IgD-negative memory B cell (primary cell): ENCODE results near the gene SNRNP70. TPM values are rescaled to one million over a fixed set of nuclear protein-coding genes. Genes with fewer than 3 reads are reported as not detected.
A peak's percentile ranks its signal among the peaks of the same experiment; 100 is the strongest.
"Not testable (repeated sequence)": the region's sequence is repeated elsewhere in the genome, so short reads cannot be mapped to it uniquely, and the experiment has no call there.

Source experiments
- H3K27ac Mint-ChIP-seq, 3 donors: one replicate each; pipeline ENCODE4 v1.8.0; 2020 to 2022; ENCODE audit warnings: mild to moderate bottlenecking in 3 of 3, mixed read lengths in 3 of 3, moderate library complexity in 1 of 3
- H3K27me3 Mint-ChIP-seq: one replicate; pipeline ENCODE4 v1.8.0; 2021; ENCODE audit warnings: mixed read lengths
- H3K36me3 Mint-ChIP-seq: one replicate; pipeline ENCODE4 v1.8.0; 2020; ENCODE audit warnings: mild to moderate bottlenecking, mixed read lengths
- H3K4me1 Mint-ChIP-seq, 3 donors: one replicate each; pipeline ENCODE4 v1.8.0; 2020 to 2022; ENCODE audit warnings: mixed read lengths in 3 of 3, mild to moderate bottlenecking in 1 of 3
- H3K4me3 Mint-ChIP-seq, 4 donors: one replicate each; pipeline ENCODE4 v1.8.0; 2020 to 2022; ENCODE audit warnings: mild to moderate bottlenecking in 4 of 4, mixed read lengths in 4 of 4, moderate library complexity in 3 of 4
- H3K9me3 Mint-ChIP-seq, 3 donors: one replicate each; pipeline ENCODE4 v1.8.0; 2020 to 2021; ENCODE audit warnings: mixed read lengths in 3 of 3, mild to moderate bottlenecking in 1 of 3
- polyA plus RNA-seq: library from polyadenylated mRNA; unstranded; fragments of 300-500 nt; fragmentation: Illumina TruSeq; gene quantifications from one replicate; pipeline ENCODE4 v1.2.3, GENCODE V29; 2021

The SNRNP70 gene
- polyA plus RNA-seq, 1 donor from 2014 or later = 67.0 TPM

DNA sequence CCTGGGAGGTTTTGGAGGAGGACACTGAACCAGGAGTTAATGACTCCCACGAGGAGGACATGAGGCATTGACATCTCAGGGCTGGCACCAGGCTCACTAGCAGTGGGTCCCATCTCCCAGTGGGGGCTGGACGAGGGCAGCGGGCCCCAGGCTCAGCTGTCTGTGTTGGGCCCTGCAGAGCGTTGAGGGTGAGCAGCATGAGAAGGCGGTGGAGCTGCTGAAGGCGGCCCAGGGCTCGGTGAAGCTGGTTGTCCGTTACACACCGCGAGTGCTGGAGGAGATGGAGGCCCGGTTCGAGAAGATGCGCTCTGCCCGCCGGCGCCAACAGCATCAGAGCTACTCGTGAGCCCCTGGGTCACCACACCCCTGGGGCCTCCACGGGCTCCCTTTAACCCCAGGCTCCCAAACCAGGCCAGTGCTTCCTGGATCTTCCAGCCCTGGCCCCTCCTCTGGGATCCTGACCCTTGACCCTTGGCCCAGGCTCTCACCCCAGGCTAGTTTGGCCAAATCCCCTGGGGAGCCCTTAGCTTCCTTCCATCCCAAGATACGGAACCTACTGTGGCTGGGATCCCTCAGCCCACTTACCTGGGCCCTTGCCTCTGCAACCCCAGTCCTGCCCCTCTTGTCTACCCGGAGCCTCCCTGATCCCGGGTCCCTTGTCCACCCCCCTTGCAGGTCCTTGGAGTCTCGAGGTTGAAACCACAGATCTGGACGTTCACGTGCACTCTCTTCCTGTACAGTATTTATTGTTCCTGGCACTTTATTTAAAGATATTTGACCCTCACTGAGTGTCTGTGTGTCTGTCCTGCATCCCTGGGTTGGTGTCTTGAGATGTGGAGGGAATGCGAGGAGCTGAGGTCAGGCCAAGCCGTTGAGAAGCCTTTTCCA, 32.7 kb downstream of the SNRNP70 start:
- no peaks in the 10 kb centered on the region for H3K36me3 Mint-ChIP-seq
- peak overlapping the region; percentile 78 to 95 (median 88) for H3K4me3 Mint-ChIP-seq
- peaks cover 23 to 27% (median 24%) of the 10 kb centered on the region in 3 donors for H3K4me1 Mint-ChIP-seq
- H3K27ac Mint-ChIP-seq = peak overlapping the region; percentile 86 to 98 (median 92)
- peaks cover 7% of the 10 kb centered on the region for H3K27me3 Mint-ChIP-seq
- no peaks in the 10 kb centered on the region for H3K9me3 Mint-ChIP-seq

DNA sequence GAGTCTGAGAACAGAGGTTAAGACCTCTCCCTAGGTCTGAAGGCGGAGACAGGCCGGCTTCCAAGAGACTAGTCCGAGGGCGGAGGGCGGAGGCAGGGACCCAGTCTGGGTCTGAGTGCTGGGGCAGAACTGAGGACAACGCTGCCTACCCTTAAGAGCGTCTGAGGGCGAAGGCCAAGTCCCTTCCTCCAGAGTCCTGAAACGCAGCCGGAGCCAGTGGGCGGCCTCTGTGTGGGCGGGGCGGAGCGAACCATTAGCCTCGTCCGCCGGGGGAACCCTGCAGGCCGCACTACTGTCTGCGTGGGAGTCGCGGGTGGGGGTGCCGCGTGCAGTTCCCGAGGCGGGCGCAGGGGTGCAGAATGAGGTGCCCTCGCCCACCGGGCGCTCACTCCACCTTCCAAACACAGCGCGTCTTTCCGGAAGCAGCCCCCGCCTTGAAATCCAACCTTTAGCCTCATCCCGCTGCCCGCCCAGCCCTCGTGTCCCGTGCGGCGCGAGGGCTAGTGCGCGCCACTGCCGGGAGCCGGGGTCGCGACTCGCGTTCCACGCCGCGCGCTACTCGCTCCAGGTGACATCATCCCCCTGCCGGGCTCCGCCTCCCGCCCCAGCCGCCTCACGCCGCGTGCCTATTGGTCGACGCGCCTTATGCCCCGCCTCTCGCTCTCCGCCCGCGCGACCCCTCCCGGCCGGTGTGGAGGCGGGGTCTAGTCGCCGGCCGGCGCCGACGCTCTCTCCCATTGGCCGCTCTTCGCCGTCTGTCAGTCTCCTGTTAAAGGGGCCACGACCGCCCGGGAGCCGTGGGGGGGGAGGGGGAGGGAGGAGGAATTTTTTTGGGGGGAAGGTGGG, 33.5 kb downstream of the SNRNP70 start, which contains the start of gene C19orf73:
C19orf73 (minus strand) TSS at position 579 of the 846 bp plus-strand sequence; CDS start at position 458, 121 bp downstream.
- no peaks in the 10 kb centered on the region for H3K36me3 Mint-ChIP-seq
- peaks cover 17 to 24% (median 21%) of the 10 kb centered on the region in 3 donors for H3K4me1 Mint-ChIP-seq
- no peaks in the 10 kb centered on the region for H3K9me3 Mint-ChIP-seq
- peak within 1 kb of the TSS; percentile 86 to 98 (median 92) for H3K27ac Mint-ChIP-seq
- H3K4me3 Mint-ChIP-seq = peak within 1 kb of the TSS; percentile 78 to 95 (median 88)
- H3K27me3 Mint-ChIP-seq = peaks cover 7% of the 10 kb centered on the region

DNA sequence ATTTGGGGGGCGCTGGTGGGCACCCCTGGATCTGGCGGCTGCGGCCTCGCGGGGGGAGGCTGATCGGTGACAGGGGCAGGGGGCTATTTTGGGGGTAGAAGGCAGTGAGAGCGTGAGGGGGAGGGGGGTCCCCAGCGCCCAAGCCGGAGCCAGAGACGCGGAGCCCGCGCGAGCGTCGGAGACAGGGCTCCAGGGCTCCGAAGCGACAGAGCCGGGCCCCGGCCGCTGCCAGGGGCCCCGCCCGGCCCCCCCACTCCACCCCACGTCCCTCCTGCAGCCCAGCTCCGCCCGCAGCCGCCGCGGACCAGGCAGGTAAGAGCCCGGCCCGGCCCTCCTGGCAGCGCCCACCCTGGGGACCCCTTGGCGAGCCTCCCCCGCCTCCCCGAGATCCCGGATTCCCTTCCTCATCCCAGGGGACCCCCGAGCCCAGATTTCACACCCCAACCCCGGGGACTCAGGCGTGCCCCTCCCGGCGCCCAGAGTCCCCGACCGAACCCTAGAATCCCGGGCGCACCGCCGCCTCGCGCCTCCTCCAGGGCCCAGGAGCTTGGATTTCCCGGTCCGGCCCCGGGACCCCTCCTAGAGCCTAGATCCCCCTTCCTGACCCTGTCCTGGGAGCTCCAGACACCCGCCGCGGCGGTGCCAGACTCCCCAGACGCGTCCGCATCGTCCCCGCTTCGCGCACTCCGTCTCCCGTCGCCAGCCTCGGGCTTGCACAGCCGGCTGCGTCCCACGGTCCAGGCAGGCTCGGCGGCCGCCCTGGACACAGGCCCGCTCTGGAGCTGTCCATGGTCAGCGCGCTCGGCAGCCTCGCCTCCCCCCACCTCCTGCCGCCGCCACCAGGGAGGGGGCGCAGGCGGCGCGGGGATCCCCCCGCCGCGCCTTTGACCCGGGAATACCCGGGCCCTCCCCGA, 34.4 kb downstream of the SNRNP70 start, which contains the start of gene PPFIA3:
PPFIA3 (plus strand) TSS at position 134 of the 914 bp plus-strand sequence. CDS start 8,330 bp downstream, outside the sequence.
- Mint-ChIP-seq H3K27ac (peak within 1 kb of the TSS; percentile 86 to 98 (median 92)), H3K4me1 (peaks cover 15 to 21% (median 20%) of the 10 kb centered on the region in 3 donors), H3K27me3 (peaks cover 7% of the 10 kb centered on the region), H3K9me3 (no peaks in the 10 kb centered on the region), H3K4me3 (peak within 1 kb of the TSS; percentile 79 to 95 (median 88)), H3K36me3 (no peaks in the 10 kb centered on the region)

DNA sequence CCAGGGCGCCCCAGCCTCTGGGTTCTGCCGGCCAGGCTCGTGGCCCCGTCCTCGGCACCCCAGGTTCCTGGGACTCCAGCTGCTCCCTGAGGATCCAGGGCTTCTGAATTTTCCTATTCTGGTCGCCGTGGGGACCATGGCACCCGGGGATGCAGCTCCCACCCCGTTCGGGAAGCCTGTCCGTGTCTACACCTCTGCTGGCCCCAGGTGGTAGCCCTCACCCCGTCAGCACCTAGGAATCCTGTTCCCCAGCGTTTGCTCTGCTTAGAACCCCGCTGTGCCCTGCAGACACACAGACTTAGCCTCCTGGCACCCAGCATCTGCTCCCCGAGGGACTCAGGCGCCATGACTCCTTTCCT, 35.1 kb downstream of the SNRNP70 start:
- Mint-ChIP-seq H3K9me3 (no peaks in the 10 kb centered on the region), H3K36me3 (no peaks in the 10 kb centered on the region), H3K27me3 (peaks cover 7% of the 10 kb centered on the region), H3K27ac (peak overlapping the region in 1 of 3 donors; percentile 37), H3K4me1 (peaks cover 13 to 18% (median 16%) of the 10 kb centered on the region in 3 donors), H3K4me3 (peak overlapping the region; percentile 73 to 88 (median 82))

DNA sequence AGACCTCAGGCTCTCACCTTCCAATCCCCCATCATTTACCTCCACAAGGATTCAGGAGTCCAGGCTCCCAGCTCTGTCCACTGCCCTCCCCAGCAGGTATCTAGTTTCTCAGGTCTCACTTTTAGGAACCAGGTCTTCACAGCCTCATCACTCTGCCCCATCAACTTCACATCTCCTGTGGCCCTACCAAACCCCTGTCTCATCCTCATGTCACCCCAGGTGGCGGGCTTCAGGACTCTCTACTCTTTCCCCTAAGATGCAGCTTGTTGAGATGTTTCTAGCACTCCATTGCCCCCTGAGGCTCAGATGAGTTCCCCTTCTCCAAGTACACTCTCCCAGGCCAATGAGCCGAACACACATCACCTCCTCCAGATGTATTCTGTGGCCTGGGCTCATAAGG, 35.6 kb downstream of the SNRNP70 start:
- Mint-ChIP-seq H3K27me3 (peaks cover 7% of the 10 kb centered on the region), H3K27ac (peak overlapping the region in 1 of 3 donors; percentile 37)

DNA sequence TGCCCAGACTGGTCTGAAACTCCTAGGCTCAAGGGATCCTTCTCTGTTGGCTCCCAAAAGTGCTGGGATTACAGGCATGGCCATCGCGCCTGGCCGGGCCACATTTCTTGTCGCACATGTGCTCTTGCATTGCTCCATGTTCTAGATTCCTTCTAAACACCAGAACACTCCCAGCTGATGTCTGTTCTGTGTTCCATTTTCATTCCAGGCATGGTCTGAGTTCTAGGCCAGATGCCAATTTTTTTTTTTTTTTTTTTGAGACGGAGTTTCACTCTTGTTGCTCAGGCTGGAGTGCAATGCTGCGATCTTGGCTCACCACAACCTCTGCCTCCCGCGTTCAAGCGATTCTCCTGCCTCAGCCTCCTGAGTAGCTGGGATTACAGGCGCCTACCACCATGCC, 36.6 kb downstream of the SNRNP70 start:
- not testable (repeated sequence) for H3K36me3 Mint-ChIP-seq, H3K9me3 Mint-ChIP-seq, H3K27ac Mint-ChIP-seq, H3K27me3 Mint-ChIP-seq
- peak overlapping the region in 1 of 4 donors; percentile 8 for H3K4me3 Mint-ChIP-seq
- peaks cover 14 to 15% (median 15%) of the 10 kb centered on the region in 3 donors for H3K4me1 Mint-ChIP-seq

More for the DNA sequence above, 35.6 kb downstream of the SNRNP70 start:
- H3K36me3 Mint-ChIP-seq = no peaks in the 10 kb centered on the region
- H3K9me3 Mint-ChIP-seq = no peaks in the 10 kb centered on the region
- H3K4me3 Mint-ChIP-seq = peak overlapping the region; percentile 73 to 88 (median 82)
- H3K4me1 Mint-ChIP-seq = peaks cover 13 to 18% (median 14%) of the 10 kb centered on the region in 3 donors

DNA sequence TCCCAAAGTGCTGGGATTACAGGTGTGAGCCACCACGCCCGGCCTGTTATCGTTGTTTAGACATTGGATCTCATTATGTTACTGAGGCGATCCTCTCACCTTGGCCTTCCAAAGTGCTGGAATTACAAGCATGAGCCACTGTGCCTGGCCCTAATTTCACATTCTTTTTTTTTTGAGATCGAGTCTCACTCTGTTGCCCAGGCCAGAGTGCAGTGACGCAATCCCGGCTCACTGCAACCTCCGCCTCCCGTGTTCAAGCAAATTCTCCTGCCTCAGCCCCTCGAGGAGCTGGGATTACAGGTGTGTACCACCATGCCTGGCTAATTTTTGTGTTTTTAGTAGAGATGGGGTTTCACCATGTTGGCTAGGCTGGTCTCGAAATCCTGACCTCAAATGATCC, 38.0 kb downstream of the SNRNP70 start:
- H3K27me3 Mint-ChIP-seq, H3K9me3 Mint-ChIP-seq, H3K36me3 Mint-ChIP-seq: not testable (repeated sequence)
- Mint-ChIP-seq H3K4me3 (peak overlapping the region in 1 of 4 donors; percentile 52), H3K4me1 (peaks cover 7 to 14% (median 12%) of the 10 kb centered on the region in 3 donors), H3K27ac (peak overlapping the region in 1 of 3 donors; percentile 28)

DNA sequence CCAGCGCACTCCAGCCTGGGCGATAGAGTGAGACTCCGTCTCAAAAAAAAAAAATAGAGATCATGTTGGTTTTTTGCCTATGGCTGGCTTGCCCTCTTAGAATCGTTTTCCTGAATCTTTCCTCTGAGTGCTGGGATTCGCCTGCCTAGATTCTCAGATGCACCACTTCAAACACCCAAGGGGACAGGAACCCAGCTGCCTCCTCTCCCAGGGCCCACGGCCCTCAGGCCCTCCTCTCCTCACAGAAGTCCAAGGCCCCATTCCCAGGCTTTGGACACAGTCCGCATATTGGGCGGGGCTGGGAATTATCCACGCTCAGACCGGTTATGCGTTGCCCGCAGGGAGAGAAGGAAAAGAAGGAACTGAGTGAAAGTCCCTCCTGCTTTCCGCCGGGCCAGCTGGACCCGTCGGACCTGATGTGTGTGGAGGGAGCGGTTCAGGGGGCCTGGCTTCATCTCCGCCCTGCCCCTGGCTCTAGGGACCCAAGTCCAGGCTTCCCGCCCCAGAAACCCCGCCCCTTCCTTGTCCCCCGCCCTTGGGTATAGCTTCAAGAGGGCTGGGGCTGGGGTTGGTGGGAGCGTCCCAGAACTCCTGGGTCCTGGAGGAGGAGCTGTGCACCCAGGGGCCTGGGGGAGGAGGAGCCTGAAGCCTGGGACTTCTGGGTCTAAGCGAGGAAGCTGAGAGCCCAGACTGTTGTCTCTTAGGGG, 39.9 kb downstream of the SNRNP70 start:
- H3K4me3 Mint-ChIP-seq = peak overlapping the region in 2 of 4 donors; percentile 32 to 43
- peaks cover 0 to 2% (median 0%) of the 10 kb centered on the region in 3 donors for H3K9me3 Mint-ChIP-seq
- peaks cover 7% of the 10 kb centered on the region for H3K27me3 Mint-ChIP-seq
- no peak overlapping the region for H3K27ac Mint-ChIP-seq
- peaks cover 0 to 18% (median 10%) of the 10 kb centered on the region in 3 donors for H3K4me1 Mint-ChIP-seq
- H3K36me3 Mint-ChIP-seq = no peaks in the 10 kb centered on the region

DNA sequence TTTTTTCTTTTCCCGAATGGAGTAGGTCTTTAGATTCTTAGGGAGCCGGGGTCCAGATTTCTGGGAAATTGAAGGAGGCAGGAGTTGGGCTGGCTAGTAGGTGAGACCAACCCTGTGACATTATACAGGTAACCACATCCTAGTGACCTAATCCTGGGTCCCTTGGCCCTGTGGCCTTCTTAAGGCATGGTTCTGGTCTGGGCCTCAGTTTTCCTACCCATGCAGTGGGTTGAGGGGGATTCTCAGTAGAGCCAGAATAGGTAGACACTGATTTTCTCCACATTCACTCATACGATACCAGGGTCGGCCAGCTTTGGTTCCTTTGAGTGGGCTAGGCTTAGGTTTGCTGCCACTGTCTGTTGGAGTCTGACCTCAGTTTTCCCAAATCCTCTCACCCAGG, 41.3 kb downstream of the SNRNP70 start:
- Mint-ChIP-seq H3K4me1 (peaks cover 0 to 11% (median 4%) of the 10 kb centered on the region in 3 donors), H3K27me3 (no peaks in the 10 kb centered on the region), H3K36me3 (no peaks in the 10 kb centered on the region), H3K27ac (no peak overlapping the region), H3K4me3 (no peak overlapping the region), H3K9me3 (peaks cover 0 to 2% (median 0%) of the 10 kb centered on the region in 3 donors)

DNA sequence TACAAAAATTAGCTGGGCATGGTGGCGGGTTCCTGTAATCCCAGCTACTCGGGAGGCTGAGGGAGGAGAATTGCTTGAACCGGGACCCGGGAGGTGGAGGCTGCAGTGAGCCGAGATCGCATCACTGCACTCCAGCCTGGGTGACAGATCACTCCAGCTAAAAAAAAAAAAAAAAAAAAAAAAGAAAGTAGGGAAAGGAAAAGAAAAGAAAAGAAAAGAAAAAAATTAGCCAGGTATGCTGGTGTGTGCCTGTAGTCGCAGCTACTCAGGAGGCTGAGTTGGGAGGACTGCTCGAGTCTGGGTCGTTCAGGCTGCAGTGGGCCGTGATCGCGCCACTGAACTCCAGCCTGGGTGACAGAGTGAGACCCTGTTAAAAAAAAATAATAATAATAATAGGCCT, 42.0 kb downstream of the SNRNP70 start:
- not testable (repeated sequence) for H3K36me3 Mint-ChIP-seq, H3K9me3 Mint-ChIP-seq, H3K27me3 Mint-ChIP-seq, H3K4me3 Mint-ChIP-seq, H3K27ac Mint-ChIP-seq
- H3K4me1 Mint-ChIP-seq = peaks cover 0 to 11% (median 4%) of the 10 kb centered on the region in 3 donors

DNA sequence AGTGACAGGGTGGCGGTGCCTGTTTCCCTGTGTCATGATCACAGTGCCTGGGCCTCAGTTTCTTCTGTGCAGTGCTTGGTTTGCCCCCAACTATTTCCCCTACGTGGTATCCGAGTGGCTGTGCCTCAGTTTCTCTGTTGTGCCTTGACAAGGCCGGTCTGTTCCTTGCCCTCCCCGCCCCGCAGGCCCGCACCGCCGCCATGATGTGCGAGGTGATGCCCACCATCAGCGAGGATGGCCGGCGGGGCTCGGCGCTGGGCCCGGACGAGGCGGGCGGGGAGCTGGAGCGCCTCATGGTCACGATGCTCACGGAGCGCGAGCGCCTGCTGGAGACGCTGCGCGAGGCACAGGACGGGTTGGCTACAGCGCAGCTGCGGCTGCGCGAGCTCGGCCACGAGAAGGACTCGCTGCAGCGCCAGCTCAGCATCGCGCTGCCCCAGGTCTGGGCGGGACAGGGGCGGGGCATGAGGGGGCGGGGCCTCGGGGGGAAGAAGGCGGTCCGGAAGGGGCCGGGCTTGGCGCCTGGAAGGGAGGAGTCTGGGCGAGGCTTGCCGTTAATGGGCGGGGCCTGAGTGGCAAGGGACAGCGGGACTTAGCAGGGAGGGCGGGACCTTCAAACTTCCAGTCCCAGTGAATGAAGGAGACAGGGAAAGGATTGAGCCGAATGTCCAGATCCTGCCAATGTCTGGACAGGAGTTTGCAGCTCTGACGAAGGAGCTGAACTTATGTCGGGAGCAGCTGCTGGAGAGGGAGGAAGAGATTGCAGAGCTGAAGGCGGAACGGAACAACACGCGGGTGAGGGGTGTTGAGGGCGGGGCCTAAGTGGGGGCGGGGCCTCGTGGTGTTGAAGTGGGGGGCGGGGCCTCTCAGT, 42.7 kb downstream of the SNRNP70 start:
- Mint-ChIP-seq H3K27ac (peak overlapping the region in 1 of 3 donors; percentile 3), H3K9me3 (peaks cover 0 to 2% (median 0%) of the 10 kb centered on the region in 3 donors), H3K27me3 (no peaks in the 10 kb centered on the region), H3K4me1 (peaks cover 0 to 12% (median 4%) of the 10 kb centered on the region in 3 donors), H3K4me3 (peak overlapping the region; percentile 36 to 97 (median 88)), H3K36me3 (no peaks in the 10 kb centered on the region)

DNA sequence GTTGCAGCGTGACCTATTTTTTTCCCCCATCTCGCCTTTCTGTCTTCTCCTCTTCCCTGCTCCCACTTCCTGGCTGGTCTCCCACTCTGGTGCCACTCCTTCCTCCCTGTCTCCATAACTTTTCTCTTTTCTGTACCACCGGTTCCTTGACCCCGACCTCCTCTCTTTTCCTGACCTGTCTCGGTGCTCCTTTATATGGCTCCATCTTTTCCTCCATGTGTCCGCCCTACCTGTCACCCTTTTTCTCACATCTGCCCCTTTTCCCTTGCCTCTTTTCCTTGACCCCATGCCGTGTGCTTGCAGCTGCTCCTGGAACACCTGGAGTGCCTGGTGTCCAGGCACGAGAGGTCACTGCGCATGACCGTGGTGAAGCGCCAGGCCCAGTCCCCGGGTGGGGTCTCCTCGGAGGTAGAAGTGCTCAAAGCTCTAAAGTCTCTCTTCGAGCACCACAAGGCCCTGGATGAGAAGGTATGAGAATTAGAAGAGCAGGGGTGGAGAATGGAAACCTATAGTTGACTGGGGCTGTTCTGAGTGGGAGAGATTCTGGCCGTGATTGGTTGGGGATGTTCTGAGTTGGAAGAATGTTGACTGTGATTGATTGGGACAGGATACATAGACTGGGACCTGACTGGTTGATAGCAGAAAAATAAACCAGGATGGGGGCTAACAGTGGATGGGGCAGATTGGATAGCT, 43.4 kb downstream of the SNRNP70 start:
- H3K27me3 Mint-ChIP-seq = peaks cover 2% of the 10 kb centered on the region
- H3K9me3 Mint-ChIP-seq = peaks cover 0 to 2% (median 0%) of the 10 kb centered on the region in 3 donors
- peak overlapping the region in 1 of 3 donors; percentile 68 for H3K27ac Mint-ChIP-seq
- H3K4me1 Mint-ChIP-seq = peaks cover 0 to 12% (median 4%) of the 10 kb centered on the region in 3 donors
- no peaks in the 10 kb centered on the region for H3K36me3 Mint-ChIP-seq
- H3K4me3 Mint-ChIP-seq = peak overlapping the region; percentile 13 to 91 (median 60)
